G401.6 (cell line): Measurements from ENCODE around the gene GAB2.
A peak's percentile ranks its signal among the peaks of the same experiment; 100 is the strongest.
"Not testable (repeated sequence)": the region's sequence is repeated elsewhere in the genome, so short reads cannot be mapped to it uniquely, and the experiment has no call there.

Experiments used
- FAIRE-seq: peaks from 2 replicates; lab custom pipeline; 2012; peaks lifted over from hg19 to GRCh38; lab: Jason Lieb, UNC

The GAB2 gene

GRCh38 chr11:78244546-78245255 is 172.9 kb downstream of the GAB2 start:
- FAIRE-seq = no peak

DNA sequence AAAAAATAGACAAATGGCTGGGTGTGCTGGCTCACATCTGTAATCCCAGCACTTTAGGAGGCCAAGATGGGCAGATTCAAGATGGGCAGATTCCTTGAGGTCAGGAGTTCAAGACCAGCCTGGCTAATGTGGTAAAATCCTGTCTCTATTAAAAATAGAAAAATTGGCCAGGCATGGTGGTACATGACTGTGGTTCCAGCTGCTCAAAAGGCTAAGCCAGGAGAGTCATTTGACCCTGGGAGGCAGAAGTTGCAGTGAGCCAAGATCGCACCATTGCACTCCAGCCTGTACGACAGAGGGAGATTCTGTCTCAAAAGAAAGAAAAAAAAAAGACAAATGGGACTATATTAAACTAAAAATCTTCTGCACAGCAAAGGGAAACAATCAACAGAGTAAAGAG is 173.5 kb downstream of the GAB2 start:
- no peak for FAIRE-seq

GRCh38 chr11:78241475-78241874 is 176.1 kb downstream of the GAB2 start:
- FAIRE-seq = peak; percentile 21

DNA sequence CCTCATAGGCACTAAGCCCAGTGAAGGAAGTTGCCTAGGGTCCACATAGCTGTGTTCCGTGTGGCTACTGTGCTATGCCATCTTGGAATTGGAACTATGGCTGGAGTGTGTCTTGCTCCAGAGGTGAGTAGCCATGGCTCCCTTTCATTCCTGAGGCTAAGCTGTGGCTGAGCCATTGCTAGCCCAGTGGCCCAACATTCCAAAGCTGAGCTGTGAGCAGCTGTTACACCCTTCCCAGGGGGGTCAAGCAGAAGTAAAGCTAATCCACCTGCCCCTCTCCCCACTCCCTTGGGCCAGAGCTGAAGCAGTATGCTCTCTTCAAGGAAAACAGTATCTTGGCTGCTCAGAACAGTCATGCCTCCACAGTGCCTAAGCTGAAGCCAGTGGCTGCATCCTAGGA is 177.8 kb downstream of the GAB2 start:
- FAIRE-seq = no peak

DNA sequence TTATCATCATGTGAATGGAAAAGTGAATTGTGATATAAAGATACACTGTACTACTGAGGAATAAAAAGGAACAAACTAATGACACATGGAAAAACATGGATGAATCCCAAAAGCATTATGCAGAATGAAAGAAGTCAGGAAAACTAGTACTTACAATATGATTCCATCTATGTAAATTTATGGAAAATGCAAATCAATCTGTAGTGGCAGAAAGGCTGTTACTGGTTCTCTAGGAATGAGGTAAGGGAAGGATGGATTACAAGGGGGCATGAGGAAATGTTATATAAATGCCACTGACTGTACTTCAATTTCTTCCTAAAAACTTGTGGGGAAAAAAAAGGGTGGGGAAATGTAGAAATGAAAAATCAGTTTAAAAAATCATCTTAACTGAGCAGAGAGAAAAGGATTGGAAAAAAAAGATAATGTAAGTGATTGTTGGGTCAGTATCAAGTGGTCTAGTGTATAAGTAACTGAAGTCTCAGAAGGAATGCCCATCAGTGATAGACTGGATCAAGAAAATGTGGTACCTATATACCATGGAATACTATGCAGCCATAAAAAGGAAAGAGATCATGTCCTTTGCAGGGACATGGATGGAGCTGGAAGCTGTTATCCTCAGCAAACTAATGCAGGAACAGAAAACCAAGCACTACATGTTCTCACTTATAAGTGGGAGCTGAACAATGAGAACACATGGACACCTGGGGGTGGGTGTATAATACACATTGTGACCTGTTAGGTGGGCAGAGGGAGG is 180.2 kb downstream of the GAB2 start:
- no peak for FAIRE-seq

- no peak for FAIRE-seq
Observed at GRCh38 chr11:78234006-78234405, 183.6 kb downstream of the GAB2 start.

DNA sequence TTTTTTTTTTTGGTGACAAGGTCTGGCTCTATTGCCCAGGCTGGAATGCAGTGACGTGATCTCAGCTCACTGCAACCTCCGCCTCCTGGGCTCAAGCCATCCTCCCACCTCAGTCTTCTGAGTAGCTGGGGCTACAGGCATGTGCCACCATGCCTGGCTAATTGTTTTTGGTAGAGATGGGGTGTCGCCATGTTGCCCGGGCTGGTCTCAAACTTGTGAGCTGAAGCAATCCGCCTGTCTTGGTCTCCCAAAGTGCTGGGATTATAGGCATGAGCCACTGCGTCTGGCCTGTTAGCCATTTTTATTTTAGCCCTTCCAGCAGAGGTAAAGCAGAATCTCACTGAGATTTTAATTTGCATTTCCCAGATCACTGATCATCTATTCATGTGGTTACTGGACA is 184.6 kb downstream of the GAB2 start:
- FAIRE-seq = not testable (repeated sequence)

DNA sequence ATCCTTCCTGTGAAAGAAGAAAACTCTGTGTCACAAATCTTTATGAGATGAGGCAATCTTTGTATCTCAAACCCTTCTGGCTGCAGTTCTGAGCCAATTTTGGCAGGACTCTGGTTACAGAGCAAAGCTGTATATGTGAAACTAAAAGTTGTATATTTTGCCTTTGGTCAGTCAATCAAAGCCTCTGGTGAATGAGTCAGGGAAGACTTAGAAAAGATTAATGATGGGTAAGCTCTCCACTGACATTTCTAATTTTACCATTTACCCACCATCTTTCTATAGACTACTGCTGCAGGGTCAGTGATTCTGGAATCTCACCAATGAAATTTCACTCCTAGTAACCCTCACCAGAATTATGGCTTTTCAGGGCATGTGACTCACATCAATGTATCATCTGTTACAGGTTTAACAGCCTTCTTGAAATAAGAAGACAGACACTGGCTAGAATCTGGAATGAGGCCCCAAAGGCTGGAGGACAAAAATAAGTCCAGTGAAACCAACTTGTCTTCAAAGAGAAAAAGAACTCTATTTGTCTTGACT is 185.6 kb downstream of the GAB2 start:
- FAIRE-seq = no peak

- no peak for FAIRE-seq
Observed at GRCh38 chr11:78230161-78230877, 187.3 kb downstream of the GAB2 start.

DNA sequence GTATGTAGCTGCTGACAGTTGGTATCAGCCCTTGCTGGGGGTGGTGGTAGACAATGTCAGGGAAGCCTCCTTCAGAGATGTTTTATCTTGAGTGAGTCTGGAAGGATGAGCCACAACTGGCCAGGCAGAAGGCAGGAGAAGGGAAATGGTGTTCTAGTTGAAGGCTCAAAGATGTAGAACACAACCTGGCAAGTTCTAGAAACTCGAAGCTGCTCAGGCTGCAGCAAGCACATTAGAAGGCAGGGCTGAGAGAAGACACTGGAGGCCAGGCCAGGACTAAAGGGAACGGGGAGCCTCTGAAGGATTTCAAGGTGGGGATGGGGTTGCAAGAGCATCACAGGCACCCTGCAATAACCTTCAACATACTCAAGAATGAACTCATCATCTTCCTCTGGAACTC is 188.5 kb downstream of the GAB2 start:
- no peak for FAIRE-seq

- peak; percentile 11 for FAIRE-seq
Observed at GRCh38 chr11:78228467-78228866, 189.2 kb downstream of the GAB2 start.

DNA sequence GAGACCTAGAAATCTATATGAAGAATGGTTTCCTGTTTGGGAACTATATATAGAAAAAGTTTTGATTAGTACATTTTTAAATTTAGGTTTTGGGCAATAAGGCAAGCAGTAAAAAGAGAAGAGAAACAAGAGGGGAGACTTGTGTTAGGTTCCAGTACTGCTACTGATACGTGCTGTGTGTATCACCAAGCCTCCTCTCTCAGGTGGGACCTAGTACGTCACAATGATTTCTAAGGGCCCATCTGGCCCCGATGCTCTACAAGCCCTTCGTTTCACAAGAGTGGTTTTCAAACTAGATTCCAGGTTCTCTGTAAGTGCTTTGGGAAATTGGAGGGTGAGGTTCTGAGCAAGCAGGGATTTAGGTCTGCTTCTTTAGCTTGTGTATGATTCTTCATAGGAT is 189.7 kb downstream of the GAB2 start:
- FAIRE-seq = no peak

DNA sequence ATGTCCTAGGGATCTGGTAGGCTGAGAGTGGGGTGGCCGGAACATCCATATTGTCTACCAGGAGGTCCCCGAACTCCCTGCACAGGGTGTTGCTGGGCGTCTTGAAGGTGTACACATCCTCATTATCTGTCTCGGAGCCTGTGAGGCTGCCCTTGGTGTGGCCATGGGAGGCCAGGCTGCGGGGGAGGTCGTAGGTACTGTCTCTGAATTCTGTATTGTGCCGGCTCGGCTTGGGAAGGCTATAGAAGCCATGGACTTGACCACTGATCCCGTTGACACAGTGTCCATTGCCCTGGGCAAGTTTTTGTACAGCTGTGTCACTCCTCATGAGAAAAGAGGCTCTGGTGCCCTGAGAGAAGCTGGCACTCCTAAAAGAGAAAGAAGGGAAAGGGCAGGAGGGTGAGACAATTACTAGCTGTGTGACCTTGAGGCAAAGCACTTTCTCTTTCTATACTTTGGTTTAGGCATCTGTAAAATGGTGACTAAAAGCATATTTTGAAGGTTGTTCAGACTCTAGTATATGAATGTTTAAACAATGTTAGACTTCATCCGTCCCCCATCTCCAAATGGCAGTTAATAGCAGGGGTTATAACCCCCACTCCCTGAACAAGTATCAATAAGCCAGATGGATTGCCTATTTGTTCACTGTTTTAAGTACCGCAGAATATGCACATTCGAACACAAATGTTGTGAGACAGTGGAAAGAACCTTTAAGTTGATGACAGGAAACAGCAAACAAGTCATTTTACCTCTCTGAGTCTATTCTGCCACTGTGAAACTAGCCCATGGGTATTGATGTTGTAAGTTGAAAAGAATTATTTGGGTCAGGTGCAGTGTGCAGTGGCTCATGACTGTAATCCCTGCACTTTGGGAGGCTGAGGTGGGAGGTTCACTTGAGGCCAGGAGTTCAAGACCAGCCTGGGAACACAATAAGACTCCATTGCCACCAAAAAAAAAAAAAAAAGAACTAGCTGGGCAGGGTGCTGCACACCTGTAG is 190.6 kb downstream of the GAB2 start:
- FAIRE-seq = no peak

DNA sequence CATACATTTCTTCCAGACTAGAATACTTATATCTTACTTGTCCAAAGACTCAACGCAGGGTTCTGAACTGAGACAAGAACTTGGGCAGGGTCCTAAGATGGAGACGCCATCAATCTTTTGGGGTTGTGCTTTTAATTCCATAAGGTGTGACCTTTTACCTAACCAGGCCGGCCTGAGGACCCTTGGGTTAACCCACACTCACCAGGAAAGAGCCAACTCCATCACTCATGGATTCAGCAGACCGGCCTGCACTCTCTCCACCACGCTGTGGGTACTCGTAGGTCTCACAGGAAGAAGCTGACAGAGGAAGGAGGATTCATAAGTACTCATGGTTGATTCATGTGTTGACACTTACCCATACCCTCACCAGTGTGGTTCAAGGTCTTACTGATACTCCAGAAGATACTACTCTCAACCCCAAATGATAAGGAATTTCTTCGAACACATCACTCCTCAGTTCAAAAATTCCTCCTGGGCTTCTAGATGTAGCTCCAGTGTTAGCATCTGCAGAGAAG is 192.7 kb downstream of the GAB2 start:
- no peak for FAIRE-seq

GRCh38 chr11:78224506-78224905 is 193.1 kb downstream of the GAB2 start:
- no peak for FAIRE-seq

DNA sequence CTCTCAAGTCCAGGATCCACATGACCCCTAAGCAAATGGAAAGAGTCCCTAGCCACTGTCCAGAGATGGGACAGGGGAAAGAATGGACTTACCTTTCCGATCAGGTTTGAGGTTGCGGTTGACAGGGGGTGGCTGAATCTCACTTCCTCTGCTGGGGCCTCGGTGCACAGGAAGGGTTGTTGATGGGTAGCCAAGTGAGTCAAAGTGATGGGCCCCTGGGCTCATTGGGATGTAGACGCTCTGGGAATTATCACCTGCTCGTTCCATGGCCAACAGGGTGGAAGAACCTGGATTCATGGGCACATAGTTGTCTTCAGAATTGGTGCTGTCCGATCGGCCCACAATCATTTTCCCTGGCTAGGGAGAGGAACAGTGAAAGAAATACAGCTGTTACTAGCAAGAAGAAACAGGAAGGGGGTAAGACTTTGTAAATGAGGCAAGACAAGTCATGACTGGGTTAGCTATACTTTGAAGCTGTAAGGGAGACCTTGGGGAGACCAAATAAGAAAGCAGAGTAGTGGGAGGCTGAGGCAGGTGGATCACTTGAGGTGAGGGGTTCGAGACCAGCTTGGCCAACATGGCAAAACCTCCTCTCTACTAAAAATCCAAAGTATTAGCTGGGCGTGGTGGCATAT is 194.2 kb downstream of the GAB2 start:
- no peak for FAIRE-seq

GRCh38 chr11:78222726-78223125 is 194.9 kb downstream of the GAB2 start:
- FAIRE-seq = not testable (repeated sequence)

- no peak for FAIRE-seq
Observed at GRCh38 chr11:78221396-78222315, 196.0 kb downstream of the GAB2 start.

DNA sequence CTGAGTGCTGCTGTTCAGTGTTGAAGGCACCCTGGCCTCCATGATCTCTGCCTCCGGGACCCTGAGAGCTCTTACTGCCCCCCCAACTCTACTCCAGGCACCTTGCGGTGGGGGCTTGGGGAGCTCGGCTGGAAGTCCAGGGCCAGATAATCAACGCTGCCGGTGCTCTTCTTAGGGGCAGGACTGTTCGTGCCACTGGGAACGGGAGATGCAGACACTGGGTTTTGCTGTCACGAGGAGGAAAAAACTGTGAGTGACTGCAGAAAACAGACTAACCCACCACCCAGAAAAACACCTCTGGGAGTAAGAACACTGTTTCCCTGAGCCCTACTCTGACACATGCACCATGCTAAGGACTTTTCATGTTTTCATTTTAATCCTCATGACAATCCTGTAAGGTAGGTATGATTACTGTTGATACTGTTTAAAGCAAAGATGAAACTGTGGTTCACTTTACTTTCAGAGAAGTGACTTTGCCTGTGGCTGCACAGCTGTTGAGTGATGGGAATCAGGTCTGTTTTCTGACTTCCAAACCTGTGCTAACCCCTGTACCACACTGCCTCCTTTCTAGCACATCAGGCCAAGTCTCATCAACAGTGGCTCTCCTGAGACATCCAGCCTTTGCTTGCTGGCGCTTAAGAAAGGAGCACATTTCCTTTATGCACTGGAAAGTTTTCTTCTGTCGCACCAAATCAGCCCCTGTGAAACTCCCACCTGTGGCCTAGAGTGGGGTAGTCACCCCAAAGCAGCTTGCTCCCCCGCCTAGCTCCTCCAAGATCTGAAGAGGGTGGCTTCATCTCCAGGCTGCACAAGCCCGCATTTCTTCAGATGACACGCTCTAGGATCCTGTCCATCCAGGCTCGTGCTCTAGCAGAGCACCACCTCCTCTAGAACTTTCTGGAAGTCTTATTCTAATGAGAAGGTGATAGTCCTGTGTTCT is 197.1 kb downstream of the GAB2 start:
- no peak for FAIRE-seq
